GM19467 (cell line): Measurements from ENCODE around the gene TPD52L2.
"Not testable (repeated sequence)": the region's sequence is repeated elsewhere in the genome, so short reads cannot be mapped to it uniquely, and the experiment has no call there.

Experiments
- ATAC-seq: cut with Tn5 transposase; IDR thresholded peaks from one replicate; pipeline ENCODE4 v1.9.1; 2021; ENCODE audit warnings: mild to moderate bottlenecking, moderate library complexity; ENCODE audit not compliant: unreplicated experiment

Gene TPD52L2

GRCh38 chr20:63855363-63856097, 9.5 kb upstream of the TPD52L2 start:
- no peak for ATAC-seq

GRCh38 chr20:63856098-63856511, 9.0 kb upstream of the TPD52L2 start:
- no peak for ATAC-seq

- no peak for ATAC-seq
Observed at GRCh38 chr20:63857764-63858392, 7.2 kb upstream of the TPD52L2 start.

GRCh38 chr20:63858393-63859165, 6.5 kb upstream of the TPD52L2 start:
- no peak for ATAC-seq

GRCh38 chr20:63859166-63859699, 5.8 kb upstream of the TPD52L2 start:
- ATAC-seq, result no peak

GRCh38 chr20:63860325-63861051, 4.6 kb upstream of the TPD52L2 start:
- no peak for ATAC-seq

- ATAC-seq, result no peak
Observed at GRCh38 chr20:63861365-63861934, 3.6 kb upstream of the TPD52L2 start, which contains the start of gene ABHD16B. Gene ABHD16B (plus strand): TSS chr20:63861498. CDS start chr20:63861541, 43 bp downstream.

- no peak for ATAC-seq
Observed at GRCh38 chr20:63861981-63862901, 2.8 kb upstream of the TPD52L2 start.

GRCh38 chr20:63863021-63863797, 1.9 kb upstream of the TPD52L2 start:
- no peak for ATAC-seq

GRCh38 chr20:63863798-63864544, 1.1 kb upstream of the TPD52L2 start:
- peak; percentile 60 for ATAC-seq

GRCh38 chr20:63864545-63864977, 509 bp upstream of the TPD52L2 start:
- no peak for ATAC-seq

GRCh38 chr20:63867042-63867441, 2.0 kb downstream of the TPD52L2 start:
- not testable (repeated sequence) for ATAC-seq

GRCh38 chr20:63868264-63868663, 3.2 kb downstream of the TPD52L2 start:
- ATAC-seq, result no peak

GRCh38 chr20:63873477-63873971, 8.5 kb downstream of the TPD52L2 start:
- no peak for ATAC-seq

- ATAC-seq, result not testable (repeated sequence)
Observed at GRCh38 chr20:63874241-63874640, 9.2 kb downstream of the TPD52L2 start.

GRCh38 chr20:63876489-63877036, 11.5 kb downstream of the TPD52L2 start:
- no peak for ATAC-seq

- no peak for ATAC-seq
Observed at GRCh38 chr20:63877755-63878470, 12.8 kb downstream of the TPD52L2 start.
